Astrocyte (in vitro differentiated cells and primary cell): Measurements from ENCODE around the gene MIOS. TPM values are rescaled to one million over a fixed set of nuclear protein-coding genes. Genes with fewer than 3 reads are reported as not detected.

ENCODE experiments used
- DNase-seq: peaks from one replicate; pipeline ENCODE4 v3.0.0-alpha.2; 2010; ENCODE audit warnings: low read depth
- FAIRE-seq: peaks from 2 replicates; lab custom pipeline; 2011; peaks lifted over from hg19 to GRCh38; lab: Jason Lieb, UNC
- H2AFZ ChIP-seq: 2 replicates; pipeline ENCODE4 v1.6.0; 2012; ENCODE audit warnings: low read depth, low read length, inconsistent platforms
- H3K27ac ChIP-seq: 2 replicates; pipeline ENCODE4 v1.5.1; 2011; ENCODE audit warnings: low read depth, low read length, inconsistent platforms
- H3K27me3 ChIP-seq: 2 replicates; pipeline ENCODE4 v1.6.0; 2011; ENCODE audit warnings: low read length, inconsistent platforms; ENCODE audit not compliant: insufficient read depth
- H3K36me3 ChIP-seq: 2 replicates; pipeline ENCODE4 v1.5.1; 2011; ENCODE audit warnings: low read length, inconsistent platforms; ENCODE audit not compliant: insufficient read depth
- H3K4me1 ChIP-seq: 2 replicates; pipeline ENCODE4 v1.5.1; 2011; ENCODE audit warnings: low read length, inconsistent platforms; ENCODE audit not compliant: insufficient read depth
- H3K4me2 ChIP-seq: 2 replicates; pipeline ENCODE4 v1.6.0; 2012; ENCODE audit warnings: low read length, inconsistent platforms
- H3K4me3 ChIP-seq: 2 replicates; pipeline ENCODE4 v1.5.1; 2011; ENCODE audit warnings: low read depth, mild to moderate bottlenecking, low read length, inconsistent platforms; ENCODE audit not compliant: insufficient read depth
- H3K79me2 ChIP-seq: 2 replicates; pipeline ENCODE4 v1.6.0; 2012; ENCODE audit warnings: mild to moderate bottlenecking, low read length, inconsistent platforms; ENCODE audit not compliant: insufficient read depth
- H3K9ac ChIP-seq: 2 replicates; pipeline ENCODE4 v1.6.0; 2012; ENCODE audit warnings: mild to moderate bottlenecking, low read length, inconsistent platforms
- H3K9me3 ChIP-seq: 2 replicates; pipeline ENCODE4 v1.5.1; 2012; ENCODE audit warnings: low read depth, mild to moderate bottlenecking, low read length, inconsistent platforms; ENCODE audit not compliant: insufficient read depth
- H4K20me1 ChIP-seq: 2 replicates; pipeline ENCODE4 v1.6.0; 2012; ENCODE audit warnings: low read length, inconsistent platforms; ENCODE audit not compliant: insufficient read depth
- H3K27ac Mint-ChIP-seq: one replicate; pipeline ENCODE4 v1.8.0; 2021; ENCODE audit warnings: mild to moderate bottlenecking, mixed read lengths; ENCODE audit not compliant: unreplicated experiment
- H3K27me3 Mint-ChIP-seq: one replicate; pipeline ENCODE4 v1.8.0; 2021; ENCODE audit warnings: low read depth, mixed read lengths; ENCODE audit not compliant: unreplicated experiment
- H3K36me3 Mint-ChIP-seq: one replicate; pipeline ENCODE4 v1.8.0; 2021; ENCODE audit warnings: low read depth, mixed read lengths; ENCODE audit not compliant: unreplicated experiment
- H3K4me1 Mint-ChIP-seq: one replicate; pipeline ENCODE4 v1.8.0; 2021; ENCODE audit warnings: low read depth, mixed read lengths; ENCODE audit not compliant: unreplicated experiment
- H3K4me3 Mint-ChIP-seq: one replicate; pipeline ENCODE4 v1.8.0; 2021; ENCODE audit warnings: mild to moderate bottlenecking, moderate library complexity, mixed read lengths; ENCODE audit not compliant: unreplicated experiment
- H3K9me3 Mint-ChIP-seq: one replicate; pipeline ENCODE4 v1.8.0; 2021; ENCODE audit warnings: mild to moderate bottlenecking, mixed read lengths; ENCODE audit not compliant: unreplicated experiment
- EZH2 ChIP-seq: IDR thresholded peaks from 2 replicates; pipeline ENCODE4 v1.6.1; 2012; ENCODE audit warnings: mild to moderate bottlenecking, low read length, inconsistent platforms; ENCODE audit not compliant: insufficient read depth
- total RNA-seq: library from RNA; stranded (reverse); gene quantifications from 2 replicates; pipeline ENCODE4 v1.2.1, GENCODE V29; 2021
- TF ChIP-seq, protein P1 (sequence below): IDR thresholded peaks from 2 replicates; pipeline ENCODE4 v1.5.1; 2011; ENCODE audit warnings: low read depth, mild to moderate bottlenecking, inconsistent platforms, low read length, moderate library complexity; ENCODE audit not compliant: insufficient read depth

The MIOS gene
- total RNA-seq, 1 donor from 2014 or later = 16.4 TPM

DNA sequence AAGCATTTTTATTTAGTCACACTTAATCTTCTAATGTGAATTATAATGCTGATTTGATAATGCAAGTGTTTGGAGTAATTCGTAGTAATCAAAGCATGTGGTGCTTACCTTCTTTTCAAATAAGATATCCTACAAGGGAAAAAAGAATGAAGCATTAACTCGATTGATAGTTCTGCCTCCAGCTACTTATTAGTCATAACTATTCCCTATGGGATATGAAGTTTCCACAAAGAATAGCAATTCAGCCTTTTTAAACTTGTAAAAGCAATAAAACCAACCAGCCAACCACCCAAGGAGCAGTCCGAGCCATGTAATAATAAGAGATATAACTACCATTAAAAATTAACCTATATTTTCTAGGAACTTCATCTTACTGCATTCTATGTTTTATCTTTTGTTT, 42.6 kb upstream of the MIOS start:
- H3K4me3 ChIP-seq = no peak overlapping the region
- H3K9me3 ChIP-seq = no peaks in the 10 kb centered on the region
- Mint-ChIP-seq H3K27ac (no peak overlapping the region), H3K9me3 (no peaks in the 10 kb centered on the region), H3K4me3 (no peak overlapping the region), H3K4me1 (peaks cover 2% of the 10 kb centered on the region), H3K36me3 (no peaks in the 10 kb centered on the region), H3K27me3 (no peaks in the 10 kb centered on the region)
- no peak overlapping the region for H3K27ac ChIP-seq
- H3K4me2 ChIP-seq = no peak overlapping the region
- H2AFZ ChIP-seq = no peak overlapping the region
- H3K9ac ChIP-seq = no peak overlapping the region
- no peaks in the 10 kb centered on the region for H3K4me1 ChIP-seq
- no peaks in the 10 kb centered on the region for H3K79me2 ChIP-seq
- H3K36me3 ChIP-seq = no peaks in the 10 kb centered on the region
- no peaks in the 10 kb centered on the region for H3K27me3 ChIP-seq
- TF ChIP-seq, protein P1, sequence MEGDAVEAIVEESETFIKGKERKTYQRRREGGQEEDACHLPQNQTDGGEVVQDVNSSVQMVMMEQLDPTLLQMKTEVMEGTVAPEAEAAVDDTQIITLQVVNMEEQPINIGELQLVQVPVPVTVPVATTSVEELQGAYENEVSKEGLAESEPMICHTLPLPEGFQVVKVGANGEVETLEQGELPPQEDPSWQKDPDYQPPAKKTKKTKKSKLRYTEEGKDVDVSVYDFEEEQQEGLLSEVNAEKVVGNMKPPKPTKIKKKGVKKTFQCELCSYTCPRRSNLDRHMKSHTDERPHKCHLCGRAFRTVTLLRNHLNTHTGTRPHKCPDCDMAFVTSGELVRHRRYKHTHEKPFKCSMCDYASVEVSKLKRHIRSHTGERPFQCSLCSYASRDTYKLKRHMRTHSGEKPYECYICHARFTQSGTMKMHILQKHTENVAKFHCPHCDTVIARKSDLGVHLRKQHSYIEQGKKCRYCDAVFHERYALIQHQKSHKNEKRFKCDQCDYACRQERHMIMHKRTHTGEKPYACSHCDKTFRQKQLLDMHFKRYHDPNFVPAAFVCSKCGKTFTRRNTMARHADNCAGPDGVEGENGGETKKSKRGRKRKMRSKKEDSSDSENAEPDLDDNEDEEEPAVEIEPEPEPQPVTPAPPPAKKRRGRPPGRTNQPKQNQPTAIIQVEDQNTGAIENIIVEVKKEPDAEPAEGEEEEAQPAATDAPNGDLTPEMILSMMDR = no peak
- TF ChIP-seq EZH2 = no peak
- DNase-seq (no peak), FAIRE-seq (no peak)
- no peaks in the 10 kb centered on the region for H4K20me1 ChIP-seq

- Mint-ChIP-seq H3K9me3 (no peaks in the 10 kb centered on the region), H3K4me3 (no peak overlapping the region), H3K36me3 (no peaks in the 10 kb centered on the region), H3K27me3 (no peaks in the 10 kb centered on the region), H3K27ac (no peak overlapping the region), H3K4me1 (no peaks in the 10 kb centered on the region)
- Histone ChIP-seq H3K27me3 (no peaks in the 10 kb centered on the region), H3K36me3 (no peaks in the 10 kb centered on the region), H3K4me2 (no peak overlapping the region), H3K9ac (no peak overlapping the region), H3K4me3 (no peak overlapping the region), H3K79me2 (no peaks in the 10 kb centered on the region), H3K4me1 (no peaks in the 10 kb centered on the region), H4K20me1 (no peaks in the 10 kb centered on the region), H3K9me3 (no peaks in the 10 kb centered on the region), H3K27ac (no peak overlapping the region), H2AFZ (no peak overlapping the region)
- TF ChIP-seq, protein P1 = no peak
- no peak for TF ChIP-seq EZH2
- DNase-seq = no peak
- no peak for FAIRE-seq
These were observed 40.7 kb upstream of the MIOS start for GRCh38 chr7:7526006-7526405.

DNA sequence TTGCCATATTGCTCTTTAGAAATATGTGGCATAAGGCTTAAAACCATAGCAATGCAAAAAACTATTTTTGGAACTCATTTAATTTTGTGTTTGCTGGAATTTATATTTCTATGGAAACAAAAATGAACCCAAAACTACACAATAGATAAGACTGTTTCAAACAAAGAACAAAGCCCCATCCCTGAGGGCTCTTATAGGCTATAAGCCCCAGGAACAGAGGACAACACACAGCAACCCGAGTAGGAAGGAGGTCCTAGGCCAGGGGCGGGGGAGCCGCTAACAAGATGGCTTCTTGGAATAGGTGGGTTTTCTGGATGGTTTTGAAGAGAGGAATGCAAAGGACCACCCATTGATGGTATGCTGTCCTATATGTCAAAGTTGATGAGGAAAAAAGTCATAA, 39.6 kb upstream of the MIOS start:
- Histone ChIP-seq H2AFZ (no peak overlapping the region), H3K27me3 (no peaks in the 10 kb centered on the region), H3K36me3 (no peaks in the 10 kb centered on the region), H3K4me1 (no peaks in the 10 kb centered on the region), H3K9ac (no peak overlapping the region), H3K79me2 (no peaks in the 10 kb centered on the region), H3K4me2 (no peak overlapping the region), H4K20me1 (no peaks in the 10 kb centered on the region), H3K27ac (no peak overlapping the region), H3K9me3 (no peaks in the 10 kb centered on the region), H3K4me3 (no peak overlapping the region)
- H3K27ac Mint-ChIP-seq = no peak overlapping the region
- H3K36me3 Mint-ChIP-seq = no peaks in the 10 kb centered on the region
- FAIRE-seq (no peak), DNase-seq (no peak)
- no peaks in the 10 kb centered on the region for H3K27me3 Mint-ChIP-seq
- no peaks in the 10 kb centered on the region for H3K4me1 Mint-ChIP-seq
- H3K4me3 Mint-ChIP-seq = no peak overlapping the region
- no peak for TF ChIP-seq EZH2
- TF ChIP-seq, protein P1 = no peak
- H3K9me3 Mint-ChIP-seq = no peaks in the 10 kb centered on the region
